Stimulated activated naive CD8-positive, alpha-beta T cell treated with anti-CD3 and anti-CD28 coated beads, Interleukin-15, amount 100 ng/mL, for 72 hours (primary cell): ENCODE measurements around the gene CALML3.
A peak's percentile ranks its signal among the peaks of the same experiment; 100 is the strongest.

Source experiments
- ATAC-seq: fragments of 150-1000 bp; cut with Tn5 transposase; 2 replicates; pipeline ENCODE4 v1.10.0; 2021; ENCODE audit warnings: mild to moderate bottlenecking, moderate library complexity
- DNase-seq, 2 donors: peaks; one replicate each; pipeline ENCODE4 v3.0.0; 2021 to 2022
- H3K27ac Mint-ChIP-seq, 2 donors: one replicate each; pipeline ENCODE4 v1.8.0; 2022; ENCODE audit warnings: mild to moderate bottlenecking in 2 of 2, mixed read lengths in 2 of 2, moderate library complexity in 2 of 2
- H3K27me3 Mint-ChIP-seq: one replicate; pipeline ENCODE4 v1.8.0; 2022; ENCODE audit warnings: mixed read lengths
- H3K4me1 Mint-ChIP-seq: one replicate; pipeline ENCODE4 v1.8.0; 2022; ENCODE audit warnings: mild to moderate bottlenecking, mixed read lengths
- H3K4me3 Mint-ChIP-seq, 2 donors: one replicate each; pipeline ENCODE4 v1.8.0; 2022; ENCODE audit warnings: mild to moderate bottlenecking in 2 of 2, mixed read lengths in 2 of 2, moderate library complexity in 1 of 2
- H3K9me3 Mint-ChIP-seq, 2 donors: one replicate each; pipeline ENCODE4 v1.8.0; 2022; ENCODE audit warnings: mixed read lengths in 2 of 2

Gene CALML3

DNA sequence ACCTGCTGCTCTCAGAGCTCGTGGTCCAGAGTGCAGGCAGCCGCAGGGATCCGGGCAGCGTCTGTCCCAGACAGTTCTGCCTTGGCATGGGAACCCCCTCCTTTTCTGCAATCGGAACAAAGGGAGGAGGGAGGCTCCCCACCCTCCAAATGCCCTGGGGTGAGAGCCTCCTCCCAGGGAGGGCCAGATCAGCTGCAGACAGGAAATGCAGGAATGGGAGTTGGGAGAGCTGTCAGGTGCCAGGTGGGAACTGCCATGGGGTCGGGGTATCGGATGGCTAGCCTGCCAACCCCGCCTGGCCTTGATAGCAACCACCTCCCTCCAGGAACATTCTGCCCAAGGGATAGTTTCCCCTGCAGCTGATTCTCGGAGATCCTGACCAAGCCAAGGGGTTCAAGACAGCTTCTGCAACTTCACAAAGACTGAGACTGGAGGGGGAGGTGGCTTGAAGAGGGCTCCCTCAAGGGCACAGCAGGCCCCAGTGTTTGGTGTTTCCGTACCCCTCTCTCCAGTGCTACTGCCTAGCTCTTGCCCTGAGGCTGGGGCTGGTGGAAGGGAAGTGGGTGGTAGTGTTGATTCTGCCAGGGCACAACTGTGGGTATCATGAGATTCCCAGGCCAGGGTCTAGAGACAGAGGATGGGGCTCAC, 25.1 kb upstream of the CALML3 start, which contains the start of gene CALML5:
Gene CALML5, minus strand, starts transcription at position 78 of the 648 bp plus-strand sequence. CDS start 132 bp downstream, outside the sequence.
- Mint-ChIP-seq H3K9me3 (no peaks in the 10 kb centered on the region), H3K4me3 (no peak within 1 kb of the TSS), H3K4me1 (peaks cover 7% of the 10 kb centered on the region), H3K27me3 (peaks cover 20% of the 10 kb centered on the region), H3K27ac (no peak within 1 kb of the TSS)
- no peak for ATAC-seq
- no peak for DNase-seq

DNA sequence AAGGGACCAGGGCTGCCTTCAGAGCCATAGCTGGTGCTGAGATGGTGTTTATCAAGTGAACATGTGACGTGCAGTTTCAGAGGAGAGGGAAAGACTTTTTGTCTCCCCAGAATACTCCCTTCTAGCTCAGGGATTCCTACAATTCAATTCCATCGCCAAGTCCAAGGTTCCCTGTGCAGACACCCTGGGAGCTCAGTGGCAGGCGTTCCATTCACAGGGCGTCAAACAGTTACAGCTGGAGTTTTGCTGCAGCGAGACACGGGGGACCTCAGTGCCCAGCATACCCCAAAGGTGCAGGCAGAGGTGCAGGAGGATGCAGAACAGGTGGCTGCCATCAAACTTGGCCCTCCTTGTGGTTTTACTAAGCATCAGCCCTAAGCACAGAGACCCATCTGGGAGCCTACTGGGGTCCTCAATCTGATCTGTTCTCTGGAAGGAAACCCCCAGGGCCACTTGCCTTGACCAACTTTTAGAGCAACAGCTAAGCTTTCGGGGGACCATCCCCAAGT, 24.5 kb upstream of the CALML3 start:
- Mint-ChIP-seq H3K27ac (no peak overlapping the region), H3K4me3 (no peak overlapping the region), H3K9me3 (no peaks in the 10 kb centered on the region), H3K4me1 (peaks cover 7% of the 10 kb centered on the region), H3K27me3 (peaks cover 23% of the 10 kb centered on the region)
- DNase-seq (no peak), ATAC-seq (no peak)

DNA sequence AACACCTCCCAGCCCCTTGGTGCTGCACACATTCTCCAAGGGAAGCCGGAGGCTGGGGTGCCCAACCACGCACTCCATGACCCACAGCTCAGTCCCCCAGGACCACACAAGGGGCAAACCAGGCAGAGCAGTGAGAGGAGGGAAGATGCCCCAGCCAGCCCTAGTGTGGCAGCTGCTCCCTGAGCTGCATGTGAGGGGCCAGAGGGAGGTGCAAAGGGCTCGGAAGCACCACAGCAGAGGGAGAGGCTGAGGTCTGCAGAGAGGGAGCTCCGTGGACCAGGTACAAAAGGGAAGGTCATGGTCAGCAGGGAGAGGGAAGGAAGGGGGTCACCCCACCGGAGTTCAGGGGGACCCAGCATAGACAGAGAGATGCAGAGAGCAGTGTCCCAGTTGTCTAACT, 23.9 kb upstream of the CALML3 start:
- DNase-seq (no peak), ATAC-seq (no peak)
- H3K27ac Mint-ChIP-seq: no peak overlapping the region
- H3K4me3 Mint-ChIP-seq: no peak overlapping the region
- H3K27me3 Mint-ChIP-seq: peaks cover 26% of the 10 kb centered on the region
- H3K9me3 Mint-ChIP-seq: no peaks in the 10 kb centered on the region
- H3K4me1 Mint-ChIP-seq: peaks cover 7% of the 10 kb centered on the region

DNA sequence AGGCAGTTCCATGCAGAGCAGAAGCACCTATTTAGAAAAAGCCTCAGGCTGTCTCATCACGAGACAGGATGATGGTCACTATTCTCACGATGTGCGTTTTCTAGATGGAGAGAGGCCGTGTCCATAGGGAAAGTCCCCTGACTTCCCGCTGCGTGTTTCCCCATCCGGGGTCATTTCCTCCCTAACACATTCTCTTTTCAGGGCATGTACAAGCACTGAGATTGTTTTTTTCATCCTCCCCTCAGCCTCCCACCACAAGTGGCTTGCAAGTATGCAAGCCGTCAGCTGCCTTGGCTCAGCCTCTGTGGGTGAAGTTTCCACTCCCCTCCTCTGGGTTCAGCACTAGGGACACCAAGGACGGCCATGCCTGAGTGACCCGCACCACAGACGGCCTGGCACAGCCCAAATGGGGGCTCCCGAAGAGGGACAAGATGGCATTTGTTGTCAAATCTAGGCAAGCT, 22.7 kb upstream of the CALML3 start:
- H3K27me3 Mint-ChIP-seq: peaks cover 26% of the 10 kb centered on the region
- no peaks in the 10 kb centered on the region for H3K9me3 Mint-ChIP-seq
- no peak overlapping the region for H3K27ac Mint-ChIP-seq
- no peak for ATAC-seq
- H3K4me1 Mint-ChIP-seq: peaks cover 7% of the 10 kb centered on the region
- DNase-seq: no peak
- no peak overlapping the region for H3K4me3 Mint-ChIP-seq

DNA sequence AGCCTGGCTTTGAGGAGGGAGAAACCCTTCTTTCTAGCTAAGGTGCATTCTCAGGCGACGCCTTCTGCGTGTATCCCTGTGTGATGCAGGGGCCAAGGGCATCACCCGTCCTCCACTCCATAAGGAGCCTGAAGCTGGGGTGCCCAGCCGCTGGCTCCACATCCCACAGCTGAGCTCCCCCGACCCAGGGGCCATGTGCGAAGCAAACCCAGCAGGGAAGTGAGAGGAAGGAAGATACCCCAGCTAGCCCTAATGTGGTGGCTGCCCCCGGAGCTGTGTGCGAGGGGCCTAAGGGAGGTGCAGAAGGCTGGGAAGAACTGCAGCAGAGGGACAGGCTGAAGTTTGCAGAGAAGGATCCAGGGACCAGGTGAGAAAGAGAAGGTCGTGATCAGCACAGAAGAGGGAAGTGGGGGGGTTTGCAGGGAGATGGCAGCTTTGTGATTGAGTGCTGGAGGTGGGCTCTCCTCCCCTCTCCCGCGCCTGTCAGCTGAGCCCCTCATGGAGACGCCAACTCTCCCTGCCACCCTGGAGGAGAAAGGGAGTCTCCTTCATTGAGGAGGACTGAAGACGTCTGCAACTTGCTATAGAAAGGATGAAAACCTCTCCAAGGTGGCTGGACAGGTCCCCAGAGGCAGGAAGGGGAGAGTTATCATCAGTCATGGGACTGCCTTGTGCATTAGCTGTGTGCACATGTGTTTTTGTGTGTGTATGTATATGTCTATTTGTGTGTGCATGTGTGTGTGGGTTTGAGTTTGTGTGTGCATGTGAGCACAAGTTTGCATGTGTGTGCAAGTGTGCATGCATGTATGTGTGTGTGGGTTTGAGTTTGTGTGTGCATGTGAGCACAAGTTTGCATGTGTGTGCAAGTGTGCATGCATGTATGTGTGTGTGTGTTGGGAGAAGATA, 21.9 kb upstream of the CALML3 start:
- Mint-ChIP-seq H3K27ac (peak overlapping the region in 1 of 2 donors; percentile 24), H3K9me3 (no peaks in the 10 kb centered on the region), H3K4me1 (peaks cover 7% of the 10 kb centered on the region), H3K4me3 (no peak overlapping the region), H3K27me3 (peaks cover 26% of the 10 kb centered on the region)
- DNase-seq: no peak
- ATAC-seq: no peak

DNA sequence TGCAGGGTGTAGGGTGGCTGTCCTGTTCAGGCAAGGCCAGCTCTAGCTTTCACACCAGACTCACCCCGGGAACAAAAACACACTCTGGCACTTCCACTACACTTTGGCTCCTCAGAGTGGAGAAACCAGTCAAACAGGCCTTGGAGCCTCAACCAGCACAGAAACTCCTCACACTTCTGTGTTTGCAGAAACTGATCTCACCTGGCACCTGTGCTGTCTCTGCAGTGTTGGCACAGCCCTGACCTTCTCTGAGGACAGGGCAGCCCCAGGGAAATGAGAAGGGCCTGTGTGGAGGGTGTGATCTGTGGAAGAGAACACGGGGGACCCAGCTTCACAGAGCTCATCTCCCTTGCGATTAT, 21.3 kb upstream of the CALML3 start:
- no peak overlapping the region for H3K27ac Mint-ChIP-seq

DNA sequence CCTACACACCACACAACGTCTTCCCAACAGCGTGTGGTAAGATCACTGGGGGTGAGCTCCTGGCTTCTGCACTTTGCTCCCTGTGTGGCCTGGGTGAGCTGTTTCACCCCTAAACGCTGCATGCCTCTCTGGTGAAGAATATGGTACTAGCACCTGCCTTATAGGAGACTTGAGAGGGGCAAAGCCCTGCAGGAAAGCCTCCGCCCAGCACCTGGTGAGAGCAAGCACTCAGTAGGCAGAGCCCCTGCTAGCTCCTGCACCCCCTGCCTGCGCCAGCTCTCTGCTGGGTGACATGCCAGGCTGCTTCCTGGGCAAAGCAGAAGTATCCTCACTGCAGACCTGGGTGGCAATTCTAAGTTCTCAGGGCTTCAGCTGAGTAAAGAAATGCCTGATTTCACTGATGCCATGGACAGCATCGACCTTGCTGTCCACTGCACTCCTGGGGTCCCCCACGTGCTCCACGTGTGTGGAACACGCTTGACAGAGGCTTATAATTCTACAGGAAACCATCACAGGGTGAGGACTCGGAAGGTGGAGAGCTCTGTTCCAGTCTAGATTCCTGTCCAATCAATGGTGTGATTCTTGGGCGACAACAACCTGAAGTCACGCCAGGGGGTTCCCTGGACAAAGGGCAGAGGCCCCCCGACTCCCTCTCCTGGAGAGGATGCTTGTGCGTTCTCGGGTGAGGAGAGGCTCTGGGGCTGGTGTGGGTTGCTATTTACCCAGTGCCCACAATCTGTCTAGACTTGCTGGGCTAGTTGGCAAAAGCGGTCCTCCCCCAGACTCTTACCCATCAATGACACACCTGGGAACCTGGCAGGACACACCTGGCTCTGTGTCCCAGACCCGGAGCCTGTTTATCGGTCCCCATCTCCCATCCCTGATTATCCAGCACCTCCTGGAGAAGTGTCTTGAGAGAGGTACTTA, 20.4 kb upstream of the CALML3 start:
- peaks cover 7% of the 10 kb centered on the region for H3K4me1 Mint-ChIP-seq
- peaks cover 26% of the 10 kb centered on the region for H3K27me3 Mint-ChIP-seq
- ATAC-seq: peak; percentile 13
- DNase-seq: no peak
- H3K9me3 Mint-ChIP-seq: no peaks in the 10 kb centered on the region
- no peak overlapping the region for H3K4me3 Mint-ChIP-seq
- no peak overlapping the region for H3K27ac Mint-ChIP-seq

More for the DNA sequence above, 21.3 kb upstream of the CALML3 start:
- H3K4me1 Mint-ChIP-seq: peaks cover 7% of the 10 kb centered on the region
- H3K4me3 Mint-ChIP-seq: no peak overlapping the region
- peaks cover 26% of the 10 kb centered on the region for H3K27me3 Mint-ChIP-seq
- no peaks in the 10 kb centered on the region for H3K9me3 Mint-ChIP-seq
- no peak for ATAC-seq
- DNase-seq: no peak

DNA sequence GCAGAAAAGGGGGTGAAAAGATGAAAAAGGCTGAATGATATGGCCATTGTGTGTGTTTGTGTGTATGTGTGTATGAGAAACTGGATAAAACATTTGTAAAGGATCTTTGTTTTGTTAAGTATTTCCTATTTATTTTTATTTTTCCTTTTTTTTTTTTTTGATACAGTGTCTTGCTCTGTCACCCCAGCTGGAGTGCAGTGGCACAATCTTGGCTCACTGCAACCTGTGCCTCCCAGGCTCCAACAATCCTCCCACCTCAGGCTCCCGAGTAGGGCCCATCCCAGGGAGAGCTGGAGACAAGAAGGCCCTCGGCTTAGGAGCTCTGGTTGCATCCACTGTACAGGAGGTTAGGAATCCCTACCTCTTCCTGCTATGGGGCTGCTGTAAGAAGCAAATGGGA, 18.5 kb upstream of the CALML3 start:
- no peak for ATAC-seq
- Mint-ChIP-seq H3K4me1 (peaks cover 7% of the 10 kb centered on the region), H3K27ac (no peak overlapping the region), H3K27me3 (peaks cover 26% of the 10 kb centered on the region), H3K4me3 (no peak overlapping the region), H3K9me3 (no peaks in the 10 kb centered on the region)
- DNase-seq: no peak

DNA sequence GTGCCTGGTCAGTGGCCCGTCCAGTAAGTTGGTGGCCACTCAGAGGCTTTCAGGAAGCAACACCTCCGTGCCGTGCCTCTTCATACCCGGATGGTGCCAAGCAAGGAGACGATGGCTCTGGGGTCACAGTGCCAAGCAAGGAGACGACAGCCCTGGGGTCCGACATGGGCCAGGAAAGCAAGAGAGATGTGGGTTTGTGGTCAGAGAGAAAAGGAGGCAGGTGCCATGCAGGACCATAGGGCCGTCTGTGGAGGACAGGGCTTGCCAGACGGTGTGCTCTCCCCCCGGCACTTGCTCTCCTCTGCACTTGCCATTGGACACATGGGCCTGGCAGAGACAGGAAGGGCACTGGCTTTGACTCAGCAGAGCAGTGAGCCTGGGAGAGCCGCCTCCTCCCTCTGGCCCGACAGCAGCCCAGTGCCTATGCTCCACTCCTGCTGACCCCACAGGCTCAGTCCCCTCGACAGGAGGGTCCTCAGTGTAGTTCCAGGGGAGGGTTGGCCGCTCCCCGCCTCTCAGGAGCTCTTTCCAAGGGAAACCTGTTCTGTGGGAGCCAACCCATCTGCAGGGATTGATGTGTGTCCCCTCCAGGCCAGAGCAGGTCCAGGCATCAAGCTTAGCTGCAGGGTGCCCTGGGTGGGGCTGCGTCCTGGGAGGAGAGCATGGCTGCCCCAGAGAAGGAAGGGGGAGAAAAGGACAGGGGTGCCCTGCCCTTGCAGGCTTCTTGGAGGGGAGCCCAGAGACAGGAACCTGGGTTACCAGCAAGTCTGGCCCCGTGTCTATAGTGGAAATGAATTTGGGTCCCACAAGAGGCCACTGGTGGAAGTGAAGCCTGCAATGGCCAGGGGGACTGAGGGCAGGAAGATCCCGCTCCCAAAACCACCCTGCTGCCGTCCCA, 17.8 kb upstream of the CALML3 start:
- peaks cover 28% of the 10 kb centered on the region for H3K27me3 Mint-ChIP-seq
- DNase-seq (no peak), ATAC-seq (peak; percentile 19)
- no peak overlapping the region for H3K27ac Mint-ChIP-seq
- no peak overlapping the region for H3K4me3 Mint-ChIP-seq
- H3K4me1 Mint-ChIP-seq: peaks cover 7% of the 10 kb centered on the region
- H3K9me3 Mint-ChIP-seq: no peaks in the 10 kb centered on the region

DNA sequence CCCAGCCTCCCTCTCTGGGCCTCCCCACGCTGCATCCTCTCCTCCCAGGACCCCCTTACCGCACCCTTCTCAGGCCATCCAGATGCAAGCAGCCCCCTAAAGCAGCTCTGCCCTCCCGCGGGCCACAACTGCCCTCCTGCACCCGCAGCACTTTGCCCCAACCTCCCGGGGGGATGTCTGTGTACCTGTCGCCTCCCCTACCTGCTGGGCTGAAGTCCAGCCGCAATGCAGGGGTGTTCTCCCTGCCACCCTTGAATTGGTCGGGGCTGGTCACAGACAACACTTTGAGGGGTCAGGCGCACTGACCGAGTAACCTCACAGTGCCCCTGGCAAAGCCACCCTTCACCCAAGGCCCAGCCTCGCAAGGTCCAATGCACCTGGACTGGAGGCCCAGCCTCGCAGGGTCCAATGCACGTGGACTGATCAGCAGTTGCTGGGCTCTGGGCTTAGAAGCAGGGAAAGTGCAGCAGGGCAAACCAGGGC, 17.1 kb upstream of the CALML3 start:
- peaks cover 32% of the 10 kb centered on the region for H3K27me3 Mint-ChIP-seq

DNA sequence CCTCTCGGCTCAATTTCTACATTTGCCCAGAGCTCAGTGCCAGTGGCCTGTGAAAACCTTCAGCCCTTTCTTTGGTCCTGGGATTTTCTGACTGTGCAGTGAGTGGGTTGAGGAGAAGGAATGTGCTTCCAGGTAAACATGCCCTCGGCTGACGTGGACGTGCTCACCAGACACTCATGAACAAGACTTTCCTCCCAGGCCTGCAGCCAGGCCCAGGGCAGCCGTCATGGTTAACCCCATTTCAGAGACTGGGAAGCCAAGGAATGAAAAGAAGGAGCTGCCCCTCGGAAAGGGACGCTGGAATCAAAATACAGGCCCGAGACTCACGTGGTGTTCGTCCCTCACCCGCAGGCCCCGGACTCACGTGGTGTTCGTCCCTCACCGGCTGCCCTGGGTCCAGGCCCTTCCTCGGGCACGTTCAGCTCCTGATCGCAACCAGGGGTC, 16.6 kb upstream of the CALML3 start:
- no peaks in the 10 kb centered on the region for H3K9me3 Mint-ChIP-seq
- peaks cover 28% of the 10 kb centered on the region for H3K27me3 Mint-ChIP-seq
- H3K4me3 Mint-ChIP-seq: no peak overlapping the region
- H3K4me1 Mint-ChIP-seq: peaks cover 16% of the 10 kb centered on the region
- ATAC-seq (no peak), DNase-seq (no peak)
- H3K27ac Mint-ChIP-seq: no peak overlapping the region

More for the DNA sequence above, 17.1 kb upstream of the CALML3 start:
- DNase-seq (no peak), ATAC-seq (peak; percentile 10)
- H3K4me3 Mint-ChIP-seq: no peak overlapping the region
- no peaks in the 10 kb centered on the region for H3K9me3 Mint-ChIP-seq
- peaks cover 11% of the 10 kb centered on the region for H3K4me1 Mint-ChIP-seq
- no peak overlapping the region for H3K27ac Mint-ChIP-seq

DNA sequence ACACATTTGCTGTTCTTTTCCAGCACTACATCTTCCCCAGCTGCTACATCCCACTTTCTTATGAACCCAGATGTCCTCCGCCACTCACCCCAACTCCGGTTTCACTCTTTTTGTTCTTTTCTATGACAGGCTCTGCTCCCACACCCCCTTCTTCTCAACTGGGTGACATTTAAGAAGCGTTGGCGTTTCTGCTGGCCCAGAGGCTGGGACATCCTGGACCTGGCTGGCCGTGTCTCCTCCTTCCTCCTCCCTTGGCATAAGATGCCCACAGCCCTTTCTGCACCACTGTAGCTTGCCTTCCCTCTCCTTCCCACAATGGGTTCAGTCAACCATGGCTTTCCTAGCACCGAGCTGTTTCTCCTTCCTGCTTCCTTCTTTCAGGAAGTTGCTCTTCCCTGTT, 16.0 kb upstream of the CALML3 start:
- DNase-seq: no peak

DNA sequence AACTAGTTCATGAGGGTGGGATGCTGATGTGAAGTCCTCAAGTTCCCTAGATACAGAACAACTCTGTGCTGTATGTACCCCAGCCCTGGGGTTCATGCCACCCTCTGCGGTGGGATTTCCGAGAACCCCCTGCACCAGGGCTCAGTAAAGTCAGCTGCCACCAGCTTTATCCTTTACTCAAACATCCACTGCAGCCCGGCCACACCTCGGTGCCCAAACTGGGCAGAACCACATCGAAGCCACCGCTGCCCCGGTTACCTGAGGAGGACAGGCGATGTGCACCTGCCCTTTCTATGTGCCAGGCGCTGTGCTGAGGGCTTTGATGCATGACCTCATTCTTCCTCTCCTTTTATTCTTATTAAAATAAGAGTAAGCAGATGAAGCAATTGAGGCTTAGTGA, 15.5 kb upstream of the CALML3 start:
- no peaks in the 10 kb centered on the region for H3K9me3 Mint-ChIP-seq
- no peak overlapping the region for H3K27ac Mint-ChIP-seq
- H3K27me3 Mint-ChIP-seq: peaks cover 18% of the 10 kb centered on the region
- ATAC-seq (no peak), DNase-seq (no peak)
- H3K4me1 Mint-ChIP-seq: peaks cover 16% of the 10 kb centered on the region
- H3K4me3 Mint-ChIP-seq: no peak overlapping the region

More for the DNA sequence above, 16.0 kb upstream of the CALML3 start:
- Mint-ChIP-seq H3K4me1 (peaks cover 21% of the 10 kb centered on the region), H3K9me3 (no peaks in the 10 kb centered on the region), H3K27me3 (peaks cover 22% of the 10 kb centered on the region), H3K4me3 (no peak overlapping the region), H3K27ac (no peak overlapping the region)
- no peak for ATAC-seq

DNA sequence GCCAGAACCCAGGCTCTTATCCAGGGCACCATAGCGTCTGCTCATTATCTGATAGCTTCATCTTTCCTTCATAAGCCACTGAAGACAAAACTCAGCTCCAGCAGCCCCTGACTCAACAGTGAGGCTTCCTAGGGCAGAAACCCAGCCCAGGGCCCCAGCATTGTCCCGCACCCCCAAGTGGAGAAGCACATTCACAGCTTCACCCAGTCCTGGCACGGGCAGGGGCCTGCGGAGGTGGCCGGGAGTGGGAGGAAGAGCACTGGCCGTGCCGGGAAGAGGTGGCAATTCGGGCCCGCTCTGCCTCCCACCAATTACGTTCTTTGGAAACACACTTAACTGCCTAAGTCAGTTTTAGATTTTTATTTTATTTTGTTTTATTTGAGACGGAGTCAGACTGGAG, 15.1 kb upstream of the CALML3 start:
- Mint-ChIP-seq H3K27me3 (peaks cover 16% of the 10 kb centered on the region), H3K4me3 (no peak overlapping the region)
- ATAC-seq: no peak

More for the DNA sequence above, 15.1 kb upstream of the CALML3 start:
- no peak overlapping the region for H3K27ac Mint-ChIP-seq
- DNase-seq: no peak
- H3K9me3 Mint-ChIP-seq: no peaks in the 10 kb centered on the region
- H3K4me1 Mint-ChIP-seq: peaks cover 14% of the 10 kb centered on the region
